GM12878 (cell line): ENCODE measurements around the gene HAUS7. TPM values are rescaled to one million over a fixed set of nuclear protein-coding genes. Genes with fewer than 3 reads are reported as not detected.

Experiments
- ATAC-seq: fragments of 200-7000 bp; cut with Tn5 transposase; 3 replicates; pipeline ENCODE4 v1.9.1; 2020; ENCODE audit warnings: mild to moderate bottlenecking, moderate library complexity
- BruUV-seq: library from RNA; stranded (reverse); fragments of 400-500 nt; replicated peaks from 2 replicates; lab custom pipeline; 2021; lab: Mats Ljungman, UMichigan
- CTCF ChIA-PET: fragments of 300-600 bp; sonication (Branson Sonifier 250); formaldehyde crosslinking; extraction: SDS; loops from one replicate; lab custom pipeline; 2021; ENCODE audit warnings: inconsistent platforms; lab: Yijun Ruan, JAX
- POLR2A ChIA-PET: fragments of 350-600 bp; formaldehyde crosslinking; extraction: SDS; loops from one replicate; lab custom pipeline; 2021; ENCODE audit warnings: inconsistent platforms; lab: Charles Lee
- RAD21 ChIA-PET: fragments of 300-600 bp; sonication (Branson Sonifier 250); formaldehyde crosslinking; loops from one replicate; lab custom pipeline; 2023; ENCODE audit warnings: antibody characterized with exemption; ENCODE audit not compliant: unreplicated experiment; lab: Charles Lee
- SMC1A ChIA-PET: fragments of 300-600 bp; sonication (Branson Sonifier 250); formaldehyde crosslinking; loops from one replicate; lab custom pipeline; 2023; ENCODE audit not compliant: unreplicated experiment, uncharacterized antibody; lab: Charles Lee
- DNase-seq: peaks from one replicate; pipeline ENCODE4 v3.0.0-alpha.2; 2011; ENCODE audit warnings: low read depth, low spot score
- FAIRE-seq: peaks from 3 replicates; lab custom pipeline; 2011; peaks lifted over from hg19 to GRCh38; lab: Jason Lieb, UNC
- H2AFZ ChIP-seq: 2 replicates; pipeline ENCODE4 v1.6.0; 2011; ENCODE audit warnings: low read depth, low read length, control low read depth; ENCODE audit not compliant: control insufficient read depth
- H3K27ac ChIP-seq: 2 replicates; pipeline ENCODE4 v1.5.1; 2011; ENCODE audit warnings: control low read depth; ENCODE audit not compliant: control insufficient read depth, insufficient read depth
- H3K27me3 ChIP-seq, 2 experiments: replicated peaks in 1 of 2; 2 replicates each; pipeline versions ENCODE4 v1.6.0 to v1.6.1; 2011; ENCODE audit warnings: low read length in 1 of 2; ENCODE audit not compliant: control insufficient read depth in 2 of 2, insufficient read depth in 2 of 2
- H3K36me3 ChIP-seq, 2 experiments: 2 replicates each; pipeline ENCODE4 v1.5.1; 2011; ENCODE audit warnings: low read length in 1 of 2; ENCODE audit not compliant: control insufficient read depth in 2 of 2, insufficient read depth in 2 of 2
- H3K4me1 ChIP-seq: 2 replicates; pipeline ENCODE4 v1.6.1; 2011; ENCODE audit warnings: mild to moderate bottlenecking, low read length, moderate library complexity, mixed read lengths; ENCODE audit not compliant: control insufficient read depth, insufficient read depth
- H3K4me2 ChIP-seq: 2 replicates; pipeline ENCODE4 v1.6.0; 2011; ENCODE audit warnings: control low read depth; ENCODE audit not compliant: control insufficient read depth, insufficient read depth
- H3K4me3 ChIP-seq: fragments of 200-600 bp; sonication (generic); 2 replicates; pipeline ENCODE4 v1.5.1; 2016
- H3K79me2 ChIP-seq: 2 replicates; pipeline ENCODE4 v1.6.0; 2011; ENCODE audit warnings: low read length; ENCODE audit not compliant: control insufficient read depth, insufficient read depth
- H3K9ac ChIP-seq: 2 replicates; pipeline ENCODE4 v1.8.0; 2011; ENCODE audit warnings: low read length, control low read depth, mixed read lengths; ENCODE audit not compliant: control insufficient read depth, insufficient read depth
- H3K9me3 ChIP-seq: replicated peaks from 3 replicates; pipeline ENCODE4 v1.5.1; 2011; ENCODE audit warnings: mild to moderate bottlenecking, low read length; ENCODE audit not compliant: control insufficient read depth, insufficient read depth
- H4K20me1 ChIP-seq: 2 replicates; pipeline ENCODE4 v1.6.0; 2011; ENCODE audit not compliant: control insufficient read depth, insufficient read depth
- BRCA1 ChIP-seq: IDR thresholded peaks from 2 replicates; pipeline ENCODE4 v1.6.1; 2011; ENCODE audit warnings: low read depth, low read length, improper control_type of control experiment
- CEBPB ChIP-seq, 2 experiments: fragments of 150-350 bp in 1 of 2; IDR thresholded peaks; 2 replicates each; pipeline ENCODE4 v1.6.1; 2012 to 2014; ENCODE audit warnings: low read depth in 2 of 2, low read length in 2 of 2, borderline replicate concordance in 1 of 2, inconsistent platforms in 1 of 2
- SMARCA5 ChIP-seq: fragments of 450-650 bp; IDR thresholded peaks from 2 replicates; pipeline ENCODE4 v1.6.1; 2017; ENCODE audit warnings: mild to moderate bottlenecking
- SREBF1 ChIP-seq: IDR thresholded peaks from 2 replicates; pipeline ENCODE4 v1.6.1; 2012; ENCODE audit warnings: mild to moderate bottlenecking, low read length
- SUPT20H ChIP-seq: IDR thresholded peaks from 2 replicates; pipeline ENCODE4 v1.6.1; 2011; ENCODE audit warnings: low read depth, mild to moderate bottlenecking, low read length, moderate library complexity, borderline replicate concordance; ENCODE audit not compliant: control insufficient read depth
- SUZ12 ChIP-seq: fragments of 200-600 bp; sonication (generic); IDR thresholded peaks from one replicate; pipeline ENCODE4 v1.6.1; 2018; ENCODE audit warnings: antibody characterized with exemption, mild to moderate bottlenecking; ENCODE audit not compliant: unreplicated experiment
- ZNF384 ChIP-seq: IDR thresholded peaks from 2 replicates; pipeline ENCODE4 v1.6.1; 2012; ENCODE audit warnings: low read depth, mild to moderate bottlenecking, low read length, improper control_type of control experiment, borderline replicate concordance
- WGBS: methylation state at CpG from one replicate; pipeline ENCODE4 v1.1.6; 2016; ENCODE audit warnings: low lambda C conversion rate; ENCODE audit not compliant: insufficient replicate concordance, insufficient coverage; ENCODE audit errors: missing lambda C conversion rate; 5-methylcytosine and 5-hydroxymethylcytosine counted together
- in situ Hi-C: fragments of 300-500 bp; cut with MboI; formaldehyde crosslinking; loops from 9 replicates; pipeline ENCODE4 v1.14.3; 2018; ENCODE audit warnings: mixed read lengths
- intact Hi-C: fragments of 100-400 bp; cut with micrococcal nuclease; formaldehyde crosslinking; loops from one replicate; pipeline ENCODE4 v1.14.2; 2022; ENCODE audit not compliant: unreplicated experiment
- polyA plus RNA-seq, 11 experiments: library from polyadenylated mRNA; depleted of rRNA in 4 of 11; unstranded in 6 of 11; stranded (reverse) in 5 of 11; fragments of >200 nt; fragmentation: Nextera tagmentation in 4 of 11; fragmentation: Illumina TruSeq in 1 of 11; extraction: Ambion mirVana in 4 of 11; extraction: Trizol in 1 of 11; gene quantifications; 1 replicate in 1 of 11; 2 replicates in 10 of 11; pipeline versions ENCODE4 v1.2.1 to v1.2.3, GENCODE V29; 2011 to 2016; ENCODE audit warnings: inconsistent platforms in 2 of 11, missing spikeins in 2 of 11, low read depth in 1 of 11
- total RNA-seq, 4 experiments: library from RNA; depleted of rRNA in 3 of 4; stranded (reverse); fragments of >200 nt in 3 of 4; fragmentation: Illumina TruSeq in 1 of 4; extraction: Trizol in 1 of 4; gene quantifications; 2 replicates each; pipeline versions ENCODE4 v1.2.1 to v1.2.3, GENCODE V29; 2013 to 2021
- TF ChIP-seq, protein P1 (sequence below): fragments of 450-650 bp; IDR thresholded peaks from 2 replicates; pipeline ENCODE4 v1.6.1; 2017; ENCODE audit warnings: borderline replicate concordance
- TF ChIP-seq, protein P2 (sequence below): fragments of 450-650 bp; formaldehyde crosslinking; IDR thresholded peaks from 2 replicates; pipeline ENCODE4 v1.5.0; 2022; ENCODE audit warnings: mild to moderate bottlenecking, missing genetic modification characterization
- TF ChIP-seq, protein P3 (sequence below): fragments of 450-650 bp; formaldehyde crosslinking; IDR thresholded peaks from 2 replicates; pipeline ENCODE4 v1.4.0; 2022; ENCODE audit warnings: mild to moderate bottlenecking, moderate library complexity

HAUS7 gene
- total and polyA plus RNA-seq, 10 of the 15 experiments (the other 5 are each of a cell fraction or from before 2014, with no cell fraction given), result 6.7 to 63.3 (median 24.1) TPM

DNA sequence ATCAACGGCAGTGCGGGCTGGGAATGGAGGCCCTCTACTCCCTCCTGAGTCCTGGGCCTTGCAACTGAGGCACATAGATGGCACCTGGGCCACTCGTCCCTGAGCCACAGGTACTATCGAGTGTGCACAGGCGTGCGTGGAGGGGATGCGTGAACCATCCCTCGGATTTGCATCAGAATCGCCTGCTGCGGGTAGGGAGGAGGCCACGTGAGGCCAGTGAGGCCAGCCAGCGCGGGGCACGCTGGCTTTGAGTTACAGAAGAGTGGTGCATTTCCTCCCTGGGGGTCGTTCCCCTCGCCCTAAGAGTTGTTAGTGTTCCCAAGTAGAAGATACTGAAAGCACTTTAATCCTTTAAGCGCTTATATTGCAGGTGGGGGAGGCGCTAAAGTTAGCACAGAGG is 48.5 kb downstream of the HAUS7 start:
- intact Hi-C loops (no loop called here), in situ Hi-C loops (no loop called here)
- no peak for ATAC-seq
- no peak for FAIRE-seq
- ChIA-PET SMC1A (no interaction called here), CTCF (no interaction called here), RAD21 (no interaction called here), POLR2A (no interaction called here)
- Histone ChIP-seq H3K9ac (no peak overlapping the region), H3K27me3 (no peaks in the 10 kb centered on the region), H3K4me3 (no peak overlapping the region), H3K36me3 (no peaks in the 10 kb centered on the region; a peak in 1 of 4 replicates), H2AFZ (no peak overlapping the region), H4K20me1 (no peaks in the 10 kb centered on the region), H3K9me3 (no peaks in the 10 kb centered on the region; the same call in 2 of the 3 replicates), H3K27ac (no peak overlapping the region), H3K4me1 (no peaks in the 10 kb centered on the region), H3K79me2 (no peaks in the 10 kb centered on the region), H3K4me2 (no peak overlapping the region)
- TF ChIP-seq, protein P1, sequence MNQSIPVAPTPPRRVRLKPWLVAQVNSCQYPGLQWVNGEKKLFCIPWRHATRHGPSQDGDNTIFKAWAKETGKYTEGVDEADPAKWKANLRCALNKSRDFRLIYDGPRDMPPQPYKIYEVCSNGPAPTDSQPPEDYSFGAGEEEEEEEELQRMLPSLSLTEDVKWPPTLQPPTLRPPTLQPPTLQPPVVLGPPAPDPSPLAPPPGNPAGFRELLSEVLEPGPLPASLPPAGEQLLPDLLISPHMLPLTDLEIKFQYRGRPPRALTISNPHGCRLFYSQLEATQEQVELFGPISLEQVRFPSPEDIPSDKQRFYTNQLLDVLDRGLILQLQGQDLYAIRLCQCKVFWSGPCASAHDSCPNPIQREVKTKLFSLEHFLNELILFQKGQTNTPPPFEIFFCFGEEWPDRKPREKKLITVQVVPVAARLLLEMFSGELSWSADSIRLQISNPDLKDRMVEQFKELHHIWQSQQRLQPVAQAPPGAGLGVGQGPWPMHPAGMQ, result no peak
- TF ChIP-seq CEBPB (IDR thresholded peaks at IDR 0.05; ENCODE audit: borderline replicate concordance in 1 of 2, low read depth in 2 of 2, low read length in 2 of 2) (no peak), ZNF384 (no peak), SUZ12 (no peak), SREBF1 (no peak), SUPT20H (no peak), BRCA1 (no peak), SMARCA5 (no peak)
- TF ChIP-seq, protein P2, sequence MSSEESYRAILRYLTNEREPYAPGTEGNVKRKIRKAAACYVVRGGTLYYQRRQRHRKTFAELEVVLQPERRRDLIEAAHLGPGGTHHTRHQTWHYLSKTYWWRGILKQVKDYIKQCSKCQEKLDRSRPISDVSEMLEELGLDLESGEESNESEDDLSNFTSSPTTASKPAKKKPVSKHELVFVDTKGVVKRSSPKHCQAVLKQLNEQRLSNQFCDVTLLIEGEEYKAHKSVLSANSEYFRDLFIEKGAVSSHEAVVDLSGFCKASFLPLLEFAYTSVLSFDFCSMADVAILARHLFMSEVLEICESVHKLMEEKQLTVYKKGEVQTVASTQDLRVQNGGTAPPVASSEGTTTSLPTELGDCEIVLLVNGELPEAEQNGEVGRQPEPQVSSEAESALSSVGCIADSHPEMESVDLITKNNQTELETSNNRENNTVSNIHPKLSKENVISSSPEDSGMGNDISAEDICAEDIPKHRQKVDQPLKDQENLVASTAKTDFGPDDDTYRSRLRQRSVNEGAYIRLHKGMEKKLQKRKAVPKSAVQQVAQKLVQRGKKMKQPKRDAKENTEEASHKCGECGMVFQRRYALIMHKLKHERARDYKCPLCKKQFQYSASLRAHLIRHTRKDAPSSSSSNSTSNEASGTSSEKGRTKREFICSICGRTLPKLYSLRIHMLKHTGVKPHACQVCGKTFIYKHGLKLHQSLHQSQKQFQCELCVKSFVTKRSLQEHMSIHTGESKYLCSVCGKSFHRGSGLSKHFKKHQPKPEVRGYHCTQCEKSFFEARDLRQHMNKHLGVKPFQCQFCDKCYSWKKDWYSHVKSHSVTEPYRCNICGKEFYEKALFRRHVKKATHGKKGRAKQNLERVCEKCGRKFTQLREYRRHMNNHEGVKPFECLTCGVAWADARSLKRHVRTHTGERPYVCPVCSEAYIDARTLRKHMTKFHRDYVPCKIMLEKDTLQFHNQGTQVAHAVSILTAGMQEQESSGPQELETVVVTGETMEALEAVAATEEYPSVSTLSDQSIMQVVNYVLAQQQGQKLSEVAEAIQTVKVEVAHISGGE (CRISPR knock-in tag), result no peak
- TF ChIP-seq, protein P3, sequence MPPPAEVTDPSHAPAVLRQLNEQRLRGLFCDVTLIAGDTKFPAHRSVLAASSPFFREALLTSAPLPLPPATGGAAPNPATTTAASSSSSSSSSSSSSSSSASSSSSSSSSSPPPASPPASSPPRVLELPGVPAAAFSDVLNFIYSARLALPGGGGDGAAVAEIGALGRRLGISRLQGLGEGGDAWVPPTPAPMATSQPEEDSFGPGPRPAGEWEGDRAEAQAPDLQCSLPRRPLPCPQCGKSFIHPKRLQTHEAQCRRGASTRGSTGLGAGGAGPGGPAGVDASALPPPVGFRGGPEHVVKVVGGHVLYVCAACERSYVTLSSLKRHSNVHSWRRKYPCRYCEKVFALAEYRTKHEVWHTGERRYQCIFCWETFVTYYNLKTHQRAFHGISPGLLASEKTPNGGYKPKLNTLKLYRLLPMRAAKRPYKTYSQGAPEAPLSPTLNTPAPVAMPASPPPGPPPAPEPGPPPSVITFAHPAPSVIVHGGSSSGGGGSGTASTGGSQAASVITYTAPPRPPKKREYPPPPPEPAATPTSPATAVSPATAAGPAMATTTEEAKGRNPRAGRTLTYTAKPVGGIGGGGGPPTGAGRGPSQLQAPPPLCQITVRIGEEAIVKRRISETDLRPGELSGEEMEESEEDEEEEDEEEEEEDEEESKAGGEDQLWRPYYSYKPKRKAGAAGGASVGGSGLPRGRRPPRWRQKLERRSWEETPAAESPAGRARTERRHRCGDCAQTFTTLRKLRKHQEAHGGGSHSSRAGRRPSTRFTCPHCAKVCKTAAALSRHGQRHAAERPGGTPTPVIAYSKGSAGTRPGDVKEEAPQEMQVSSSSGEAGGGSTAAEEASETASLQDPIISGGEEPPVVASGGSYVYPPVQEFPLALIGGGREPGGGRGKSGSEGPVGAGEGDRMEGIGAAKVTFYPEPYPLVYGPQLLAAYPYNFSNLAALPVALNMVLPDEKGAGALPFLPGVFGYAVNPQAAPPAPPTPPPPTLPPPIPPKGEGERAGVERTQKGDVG (CRISPR knock-in tag), result no peak
- WGBS, result 73% methylated on average over 18 of the region's 18 CpGs
- BruUV-seq, result no TSS peak
- DNase-seq, result no peak
